Caco-2 (cell line): ENCODE results near the gene TMC5. TPM values are rescaled to one million over a fixed set of nuclear protein-coding genes. Genes with fewer than 3 reads are reported as not detected.

Experiments used
- BruUV-seq: library from RNA; stranded (reverse); fragments of 400-500 nt; replicated peaks from 2 replicates; lab custom pipeline; 2021; lab: Mats Ljungman, UMichigan
- CTCF ChIA-PET: fragments of 300-600 bp; sonication (Branson Sonifier 250); formaldehyde crosslinking; loops from one replicate; lab custom pipeline; 2022; ENCODE audit warnings: antibody characterized with exemption; lab: Charles Lee
- POLR2A ChIA-PET: fragments of 300-600 bp; sonication (Branson Sonifier 250); formaldehyde crosslinking; loops from one replicate; lab custom pipeline; 2022; ENCODE audit warnings: antibody characterized with exemption; lab: Charles Lee
- DNase-seq, 2 experiments: peaks; one replicate each; pipeline versions ENCODE4 v3.0.0 to v3.0.0-alpha.2; 2020 to 2022
- H3K27me3 ChIP-seq: replicated peaks from 2 replicates; pipeline ENCODE4 v1.6.0; 2011; ENCODE audit warnings: low read length; ENCODE audit not compliant: control insufficient read depth, insufficient read depth
- H3K36me3 ChIP-seq: 2 replicates; pipeline ENCODE4 v1.5.1; 2011; ENCODE audit warnings: low read length; ENCODE audit not compliant: control insufficient read depth, insufficient read depth
- H3K4me1 ChIP-seq: fragments of 250-450 bp; sonication (Bioruptor Pico); 2 replicates; pipeline ENCODE4 v1.5.1; 2020; ENCODE audit warnings: mild to moderate bottlenecking
- H3K4me3 ChIP-seq: 2 replicates; pipeline ENCODE4 v1.5.1; 2011; ENCODE audit warnings: low read depth, mild to moderate bottlenecking, control low read depth, low read length
- H3K9me3 ChIP-seq: fragments of 250-450 bp; sonication (Bioruptor Pico); 2 replicates; pipeline ENCODE4 v1.5.1; 2020; ENCODE audit warnings: mild to moderate bottlenecking, moderate library complexity
- H3K27ac Mint-ChIP-seq: one replicate; pipeline ENCODE4 v1.8.0; 2022; ENCODE audit warnings: mixed read lengths; ENCODE audit not compliant: unreplicated experiment
- H3K27me3 Mint-ChIP-seq: one replicate; pipeline ENCODE4 v1.8.0; 2022; ENCODE audit warnings: mixed read lengths; ENCODE audit not compliant: insufficient read depth, unreplicated experiment
- H3K36me3 Mint-ChIP-seq: one replicate; pipeline ENCODE4 v1.8.0; 2022; ENCODE audit warnings: mild to moderate bottlenecking, mixed read lengths; ENCODE audit not compliant: insufficient read depth, unreplicated experiment
- H3K4me1 Mint-ChIP-seq: one replicate; pipeline ENCODE4 v1.8.0; 2022; ENCODE audit warnings: low read depth, mixed read lengths; ENCODE audit not compliant: unreplicated experiment
- H3K4me3 Mint-ChIP-seq: one replicate; pipeline ENCODE4 v1.8.0; 2022; ENCODE audit warnings: mild to moderate bottlenecking, moderate library complexity, mixed read lengths; ENCODE audit not compliant: unreplicated experiment
- H3K9me3 Mint-ChIP-seq: one replicate; pipeline ENCODE4 v1.8.0; 2022; ENCODE audit warnings: mixed read lengths; ENCODE audit not compliant: unreplicated experiment
- CTCF ChIP-seq, 2 experiments: fragments of 200-600 bp in 1 of 2; IDR thresholded peaks; 1 replicate in 1 of 2; 2 replicates in 1 of 2; pipeline versions ENCODE4 v1.5.1 to v1.8.0; 2011 to 2022; ENCODE audit warnings: antibody characterized with exemption in 1 of 2, control low read depth in 1 of 2, inconsistent platforms in 1 of 2, low read depth in 1 of 2, low read length in 1 of 2, mild to moderate bottlenecking in 1 of 2, moderate library complexity in 1 of 2; ENCODE audit not compliant: insufficient read depth in 1 of 2, severe bottlenecking in 1 of 2, unreplicated experiment in 1 of 2
- intact Hi-C: fragments of 100-400 bp; cut with micrococcal nuclease; formaldehyde crosslinking; loops from one replicate; pipeline ENCODE4 v1.10.0; 2022; ENCODE audit not compliant: unreplicated experiment
- total RNA-seq: library from RNA; stranded (reverse); gene quantifications from 2 replicates; pipeline ENCODE4 v1.2.3, GENCODE V29; 2022

The TMC5 gene
- total RNA-seq, 1 experiment from 2014 or later = 2.3 TPM

DNA sequence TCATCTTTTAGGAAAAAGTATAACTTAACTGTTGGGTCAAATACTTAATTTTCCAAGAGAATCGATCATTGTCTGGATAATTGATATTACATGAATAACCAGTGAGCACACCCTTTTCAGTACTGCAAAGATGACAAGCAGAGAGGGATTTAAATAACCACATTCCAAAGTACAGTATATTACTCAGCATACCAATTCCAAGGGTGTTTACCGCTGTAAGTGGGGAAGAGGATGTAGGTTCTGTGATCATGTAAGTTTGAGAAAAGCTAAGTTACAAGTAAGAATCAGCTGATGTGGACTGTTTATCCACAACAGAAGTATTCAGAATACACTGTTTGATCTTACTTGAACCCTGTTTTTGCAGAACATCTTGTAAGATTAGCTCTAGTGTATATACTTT, 98.1 kb downstream of the TMC5 start:
- Histone ChIP-seq H3K4me1 (no peaks in the 10 kb centered on the region), H3K9me3 (no peaks in the 10 kb centered on the region), H3K36me3 (no peaks in the 10 kb centered on the region; the same call in none of the 2 replicates), H3K4me3 (no peak overlapping the region), H3K27me3 (no peaks in the 10 kb centered on the region)
- no peak for DNase-seq
- CTCF ChIA-PET = no interaction called here
- peaks cover 28% of the 10 kb centered on the region for H3K36me3 Mint-ChIP-seq
- POLR2A ChIA-PET = no interaction called here
- H3K27ac Mint-ChIP-seq = no peak overlapping the region
- H3K27me3 Mint-ChIP-seq = no peaks in the 10 kb centered on the region
- intact Hi-C loops = no loop called here
- H3K9me3 Mint-ChIP-seq = no peaks in the 10 kb centered on the region
- no TSS peak for BruUV-seq
- no peak for TF ChIP-seq CTCF (IDR thresholded peaks at IDR 0.05; ENCODE audit: insufficient read depth in 1 of 2, low read depth in 1 of 2, low read length in 1 of 2, severe bottlenecking in 1 of 2, unreplicated experiment in 1 of 2)
- no peak overlapping the region for H3K4me3 Mint-ChIP-seq
- H3K4me1 Mint-ChIP-seq = no peaks in the 10 kb centered on the region

DNA sequence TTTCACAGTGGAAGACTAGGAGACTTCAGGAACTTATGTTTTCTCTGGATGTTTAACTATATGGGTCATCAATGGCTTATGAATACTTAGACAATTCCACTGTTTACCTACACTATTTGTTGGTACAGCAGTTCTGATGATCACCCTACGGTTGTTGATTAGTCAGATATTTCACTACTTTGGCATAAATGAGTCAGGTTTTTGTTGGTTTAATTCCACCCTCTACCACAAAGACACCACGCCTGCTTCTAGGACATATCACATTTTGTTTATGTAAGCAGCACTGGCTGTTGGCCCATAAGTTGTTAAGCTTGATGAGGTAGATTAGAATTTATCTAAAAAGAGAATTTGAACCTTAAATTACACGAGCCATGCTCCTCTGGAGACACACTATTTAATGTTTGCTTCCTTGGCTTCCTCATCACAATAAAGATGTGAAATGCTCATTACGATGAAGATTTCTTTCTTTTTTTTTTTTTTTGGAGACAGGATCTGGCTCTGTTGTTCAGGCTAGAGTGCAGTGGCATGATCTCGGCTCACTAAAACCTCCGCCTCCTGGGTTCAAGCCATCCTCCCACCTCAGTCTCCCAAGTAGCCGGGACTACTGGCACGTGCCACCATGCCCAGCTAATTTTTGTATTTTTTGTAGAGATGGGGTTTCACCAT, 99.9 kb downstream of the TMC5 start:
- Mint-ChIP-seq H3K4me3 (no peak overlapping the region), H3K4me1 (no peaks in the 10 kb centered on the region), H3K27ac (no peak overlapping the region), H3K36me3 (peaks cover 34% of the 10 kb centered on the region), H3K9me3 (no peaks in the 10 kb centered on the region), H3K27me3 (no peaks in the 10 kb centered on the region)
- no peak for DNase-seq
- 0 out of 2 replicates have a peak, but pooled peaks cover 4% of the 10 kb centered on the region for H3K4me1 ChIP-seq
- BruUV-seq = no TSS peak
- no peaks in the 10 kb centered on the region for H3K27me3 ChIP-seq
- no peak overlapping the region for H3K4me3 ChIP-seq
- ChIA-PET POLR2A (interaction anchor here (0.6 kb wide), 1 partner anchor 430 kb away, joined by 3 read pairs; no protein-coding TSS in a partner anchor), CTCF (no interaction called here)
- no peaks in the 10 kb centered on the region; the same call in none of the 2 replicates for H3K36me3 ChIP-seq
- TF ChIP-seq CTCF (IDR thresholded peaks at IDR 0.05; ENCODE audit: insufficient read depth in 1 of 2, low read depth in 1 of 2, low read length in 1 of 2, severe bottlenecking in 1 of 2, unreplicated experiment in 1 of 2) = no peak
- no peaks in the 10 kb centered on the region for H3K9me3 ChIP-seq
- intact Hi-C loops = no loop called here

DNA sequence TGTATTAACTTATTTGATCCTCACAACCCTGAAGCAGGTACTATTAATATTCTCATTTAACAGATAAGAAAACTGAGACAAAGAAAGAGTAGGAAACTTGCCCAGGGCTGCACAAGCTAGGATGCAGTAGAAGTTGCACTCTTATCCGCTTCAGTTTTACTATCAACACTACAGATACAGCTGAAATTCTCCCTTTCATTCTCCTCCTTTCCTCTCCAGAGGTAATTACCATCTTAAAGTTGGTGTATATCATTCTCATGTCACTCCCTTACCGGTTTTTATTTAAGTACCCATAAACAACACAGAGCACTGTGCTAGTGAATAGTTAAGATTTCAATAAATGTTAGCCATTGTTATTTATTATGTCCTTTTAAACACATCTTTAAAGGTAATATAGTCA, 100.7 kb downstream of the TMC5 start:
- Histone ChIP-seq H3K9me3 (no peaks in the 10 kb centered on the region), H3K27me3 (no peaks in the 10 kb centered on the region), H3K4me1 (peaks cover 10% of the 10 kb centered on the region; the same call in 1 of the 2 replicates), H3K4me3 (no peak overlapping the region), H3K36me3 (no peaks in the 10 kb centered on the region; the same call in none of the 2 replicates)
- DNase-seq = no peak
- Mint-ChIP-seq H3K4me3 (no peak overlapping the region), H3K27ac (no peak overlapping the region), H3K27me3 (no peaks in the 10 kb centered on the region), H3K9me3 (no peaks in the 10 kb centered on the region), H3K36me3 (peaks cover 30% of the 10 kb centered on the region), H3K4me1 (no peaks in the 10 kb centered on the region)
- intact Hi-C loops = no loop called here
- ChIA-PET CTCF (no interaction called here), POLR2A (no interaction called here)
- TF ChIP-seq CTCF (IDR thresholded peaks at IDR 0.05; ENCODE audit: insufficient read depth in 1 of 2, low read depth in 1 of 2, low read length in 1 of 2, severe bottlenecking in 1 of 2, unreplicated experiment in 1 of 2) = no peak
- no TSS peak for BruUV-seq
